ENCODE results near the gene SGF29.
"Not testable (repeated sequence)": the region's sequence is repeated elsewhere in the genome, so short reads cannot be mapped to it uniquely, and the experiment has no call there.

Gene SGF29

DNA sequence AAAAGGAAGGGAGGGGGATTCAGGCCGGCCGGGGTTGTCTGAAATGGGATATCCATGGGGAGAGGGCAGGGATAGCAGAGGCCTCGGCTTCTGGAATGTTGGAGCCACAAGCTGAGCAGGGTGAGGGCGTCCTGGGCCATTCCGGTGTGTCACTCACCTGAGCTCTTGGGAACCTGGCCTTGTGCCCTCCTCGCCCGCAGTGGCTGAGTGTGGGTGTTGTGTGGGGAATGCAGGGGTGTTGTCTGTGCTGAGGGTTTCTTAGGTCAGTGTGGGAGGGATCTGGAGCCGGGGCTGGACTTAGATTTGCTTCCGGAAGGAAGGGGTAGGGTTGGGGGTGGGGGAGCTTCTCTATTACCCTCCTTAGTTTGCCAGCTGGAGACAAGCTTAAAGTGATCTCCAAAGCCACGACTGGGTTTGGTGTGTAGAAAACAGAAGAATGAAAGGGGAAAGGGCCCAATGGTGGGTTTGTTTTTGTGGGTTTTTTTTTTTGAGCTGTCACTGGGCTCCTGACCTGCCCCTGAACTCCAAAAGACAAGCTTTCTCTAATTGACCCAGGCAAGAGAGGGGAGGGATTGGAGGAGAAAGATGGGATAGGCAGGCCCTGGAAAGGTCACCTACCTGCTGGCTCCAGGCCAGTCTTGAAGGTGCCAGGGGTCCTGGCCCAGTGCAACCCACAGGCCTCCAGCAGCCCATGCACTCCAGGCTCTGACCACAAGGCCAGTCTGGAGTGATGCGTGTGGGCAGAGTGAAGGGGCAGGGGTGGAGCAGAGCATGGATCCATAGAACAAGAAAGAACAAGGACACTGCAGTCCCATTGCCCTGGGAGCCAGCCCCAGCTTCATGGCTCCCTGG, 43.3 kb downstream of the SGF29 start, which contains the start of gene SULT1A2:
Gene SULT1A2, minus strand, starts transcription at position 211 of the 852 bp plus-strand sequence. CDS start 1,120 bp downstream, outside the sequence.
- DNase-seq = no peak

GRCh38 chr16:28597692-28598261, 44.1 kb downstream of the SGF29 start:
- DNase-seq = no peak

DNA sequence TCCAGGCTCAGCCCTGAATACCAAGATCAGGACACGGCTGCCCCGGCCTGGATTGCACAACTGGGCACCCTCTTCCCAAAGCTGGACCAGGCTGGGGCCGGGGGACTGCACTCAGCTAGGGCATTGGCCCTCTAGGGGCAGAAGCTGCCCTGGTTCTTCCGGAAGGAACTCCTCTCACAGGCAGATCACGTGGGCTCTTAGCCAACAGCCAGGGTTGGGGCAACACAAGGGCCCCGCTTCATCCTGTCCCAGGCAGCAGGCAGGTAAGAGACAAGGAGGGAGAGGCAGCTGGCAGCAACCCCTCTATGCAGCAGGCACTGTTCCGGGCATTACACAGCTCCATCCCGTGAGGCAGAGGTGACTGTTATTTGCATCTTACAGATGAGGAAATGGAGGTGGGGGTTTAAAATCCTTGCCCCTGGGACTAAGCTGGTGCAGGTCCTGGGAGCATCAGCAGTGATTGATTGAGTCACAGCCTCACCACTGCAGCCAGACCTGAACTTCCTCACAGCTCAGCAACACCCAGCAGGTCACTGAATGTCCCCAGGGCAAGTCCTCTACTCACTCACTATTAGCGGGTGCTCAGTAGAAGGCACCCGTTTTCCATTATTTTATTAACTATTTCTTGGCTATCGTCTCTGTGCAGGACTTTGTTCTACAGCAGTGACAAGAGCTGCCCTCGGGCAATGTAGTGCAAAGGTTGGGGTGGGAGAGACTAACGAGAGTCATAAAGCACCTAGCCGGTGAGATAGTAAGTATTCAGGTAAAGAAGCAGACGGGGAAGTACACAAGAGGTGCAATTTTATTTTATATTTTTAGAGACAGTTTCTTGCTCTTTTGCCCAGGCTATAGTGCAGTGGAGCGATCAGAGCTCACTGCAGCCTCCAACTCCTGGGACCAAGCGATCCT, 45.9 kb downstream of the SGF29 start:
- not testable (repeated sequence) for DNase-seq

- DNase-seq = not testable (repeated sequence)
These were observed 47.2 kb downstream of the SGF29 start for GRCh38 chr16:28600965-28601364.

DNA sequence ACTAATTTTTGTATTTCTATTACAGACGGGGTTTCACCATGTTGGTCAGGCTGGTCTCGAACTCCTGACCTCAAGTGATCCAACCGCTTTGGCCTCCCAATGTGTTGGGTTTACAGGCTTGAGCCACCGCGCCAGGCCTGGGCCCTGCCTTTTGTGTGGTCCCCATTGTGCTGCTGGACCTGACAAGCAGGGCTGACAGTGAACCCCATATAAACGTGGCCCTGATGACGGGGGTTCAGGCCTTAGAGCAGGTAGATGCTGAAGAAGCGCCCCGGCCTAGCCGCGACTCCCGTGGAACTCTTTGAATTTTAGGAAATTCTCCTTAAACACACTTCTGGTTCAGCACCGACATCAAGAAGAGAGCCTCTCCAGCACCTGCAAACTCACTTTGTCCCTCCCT, 47.9 kb downstream of the SGF29 start:
- DNase-seq = not testable (repeated sequence)

- DNase-seq = not testable (repeated sequence)
These were observed 48.3 kb downstream of the SGF29 start for GRCh38 chr16:28602062-28602461.

DNA sequence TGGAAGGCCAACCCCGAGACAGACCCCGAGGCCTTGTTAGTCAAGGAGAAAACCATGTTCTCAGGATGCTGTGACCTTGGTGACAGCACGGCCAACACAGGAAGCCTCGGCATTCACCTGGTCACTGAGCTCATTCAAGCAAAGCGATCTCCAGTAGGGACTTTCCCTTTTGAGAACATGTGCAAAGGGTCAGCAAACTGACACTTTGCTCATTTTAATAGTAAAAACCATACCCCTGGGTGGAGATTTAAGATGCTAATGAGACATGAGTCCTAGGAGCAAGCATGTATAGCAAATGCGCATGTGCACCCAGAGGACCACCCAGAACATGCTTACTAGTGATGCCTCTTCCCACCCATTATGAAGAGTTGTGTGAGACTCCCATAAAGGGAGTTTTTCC, 48.8 kb downstream of the SGF29 start:
- DNase-seq = no peak

DNA sequence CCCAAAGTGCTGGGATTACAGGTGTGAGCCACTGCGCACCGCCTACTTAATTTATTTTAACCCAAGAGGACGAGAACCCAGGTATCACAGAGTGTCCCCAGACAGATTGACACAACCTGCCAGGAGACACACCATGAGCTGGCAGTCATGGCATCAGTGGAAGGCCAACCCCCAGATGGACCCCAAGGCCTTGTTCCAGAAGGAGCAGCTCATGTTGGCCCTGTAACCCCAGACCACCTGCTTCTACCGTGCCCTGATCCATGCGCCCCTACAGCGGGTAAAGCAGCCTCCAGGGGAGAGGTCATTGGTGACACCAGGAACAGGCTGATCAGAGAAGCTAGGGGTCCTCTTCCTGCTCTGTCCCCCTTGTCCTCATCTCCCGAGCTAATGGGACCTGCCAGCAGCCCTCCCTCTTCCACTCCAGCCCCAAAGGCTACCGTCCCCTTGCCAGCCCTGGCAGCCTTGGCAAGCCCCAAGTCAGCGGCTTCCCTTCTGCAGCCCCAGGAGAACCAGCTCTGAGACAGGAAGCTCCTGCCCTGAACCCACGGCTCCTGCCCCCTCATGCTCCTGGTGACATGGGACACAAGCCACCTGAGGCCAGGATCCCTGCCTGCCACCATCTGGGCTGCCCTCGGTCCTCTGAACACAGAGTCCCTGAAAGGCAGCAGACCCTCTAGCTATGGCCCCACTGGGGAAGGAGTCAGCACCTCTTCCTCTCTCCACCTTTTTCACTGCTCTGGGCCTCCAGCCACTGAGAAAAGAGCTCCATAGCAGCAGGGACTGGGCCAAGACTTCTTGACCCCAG, 49.9 kb downstream of the SGF29 start:
- no peak for DNase-seq

DNA sequence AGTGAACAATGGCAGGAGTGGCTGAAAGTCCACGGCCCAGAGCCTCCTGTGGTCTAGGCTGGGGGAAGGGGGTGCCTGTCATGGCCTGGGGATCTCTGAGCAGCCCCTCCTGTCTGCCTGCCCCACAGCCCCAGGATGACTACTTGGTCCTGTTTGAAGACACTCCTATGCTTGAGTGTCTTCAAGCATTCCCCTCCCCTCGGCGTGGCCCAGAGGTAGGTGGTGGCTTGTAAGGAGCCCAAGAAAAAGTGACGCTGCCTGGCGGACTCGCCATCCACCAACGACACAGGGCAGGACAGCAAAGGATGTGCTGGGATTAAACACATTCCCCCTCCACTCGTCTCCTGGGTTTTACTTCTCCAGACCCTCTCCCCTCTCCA, 50.5 kb downstream of the SGF29 start:
- DNase-seq = no peak

GRCh38 chr16:28606291-28607115, 52.8 kb downstream of the SGF29 start:
- DNase-seq = no peak

DNA sequence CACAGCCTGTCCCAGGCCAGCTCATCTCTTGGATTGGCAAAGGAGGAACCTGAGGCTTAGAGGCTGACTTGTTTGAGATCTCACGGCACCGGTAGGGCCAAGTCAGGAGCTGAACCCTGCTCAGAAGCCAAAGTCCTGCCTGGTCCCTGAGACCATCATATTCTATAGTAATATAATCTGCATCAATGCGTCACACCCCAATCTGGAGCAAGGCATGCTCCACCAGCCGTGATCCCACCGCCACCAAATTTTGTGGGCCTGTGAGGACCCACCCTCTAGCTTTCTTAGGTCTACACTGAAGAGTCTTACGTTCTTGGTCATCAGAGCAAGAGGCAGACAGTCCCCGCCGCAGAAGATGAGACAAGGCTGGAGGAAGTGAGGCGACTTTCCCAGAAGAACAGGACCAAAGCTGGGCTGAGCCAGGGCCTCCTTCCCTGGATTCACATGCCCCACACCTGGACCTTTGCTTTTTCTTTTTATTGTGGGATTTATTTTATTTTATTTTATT, 53.5 kb downstream of the SGF29 start:
- DNase-seq = no peak

DNA sequence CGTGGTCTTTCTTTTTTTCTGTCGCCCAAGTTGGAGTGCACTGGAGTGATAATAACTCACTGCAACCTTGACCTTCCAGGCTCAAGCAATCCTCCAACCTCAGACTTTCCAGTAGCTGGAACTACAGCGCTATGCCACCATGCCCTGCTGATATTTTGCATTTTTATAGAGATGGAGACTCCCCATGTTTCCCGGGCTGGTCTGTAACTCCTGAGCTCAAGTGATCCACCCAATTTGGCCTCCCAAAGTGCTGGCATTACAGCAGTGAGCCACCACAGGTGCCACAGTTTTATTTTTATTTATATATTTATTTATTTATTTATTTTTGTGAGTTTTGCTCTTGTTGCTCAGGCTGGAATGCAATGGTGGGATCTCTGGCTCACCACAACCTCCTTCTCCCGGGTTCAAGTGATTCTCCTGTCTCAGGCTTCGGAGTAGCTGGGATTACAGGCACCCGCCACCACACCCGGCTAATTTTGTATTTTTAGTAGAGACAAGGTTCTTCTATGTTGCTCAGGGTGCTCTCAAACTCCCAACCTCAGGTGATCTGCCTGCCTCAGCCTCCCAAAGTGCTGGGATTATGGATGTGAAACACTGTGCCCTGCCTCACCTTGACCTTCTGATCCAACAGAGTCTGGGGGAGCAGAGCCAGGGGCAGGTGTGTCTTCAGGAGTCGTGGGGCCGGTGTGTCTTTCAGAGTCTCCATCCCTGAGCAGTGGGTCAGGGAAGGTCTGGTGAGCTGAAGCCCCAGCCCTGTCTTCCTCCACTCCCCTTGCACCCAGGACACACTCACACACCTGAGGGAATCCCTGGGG, 54.2 kb downstream of the SGF29 start:
- DNase-seq = not testable (repeated sequence)

GRCh38 chr16:28608496-28608808, 54.7 kb downstream of the SGF29 start:
- DNase-seq = not testable (repeated sequence)

DNA sequence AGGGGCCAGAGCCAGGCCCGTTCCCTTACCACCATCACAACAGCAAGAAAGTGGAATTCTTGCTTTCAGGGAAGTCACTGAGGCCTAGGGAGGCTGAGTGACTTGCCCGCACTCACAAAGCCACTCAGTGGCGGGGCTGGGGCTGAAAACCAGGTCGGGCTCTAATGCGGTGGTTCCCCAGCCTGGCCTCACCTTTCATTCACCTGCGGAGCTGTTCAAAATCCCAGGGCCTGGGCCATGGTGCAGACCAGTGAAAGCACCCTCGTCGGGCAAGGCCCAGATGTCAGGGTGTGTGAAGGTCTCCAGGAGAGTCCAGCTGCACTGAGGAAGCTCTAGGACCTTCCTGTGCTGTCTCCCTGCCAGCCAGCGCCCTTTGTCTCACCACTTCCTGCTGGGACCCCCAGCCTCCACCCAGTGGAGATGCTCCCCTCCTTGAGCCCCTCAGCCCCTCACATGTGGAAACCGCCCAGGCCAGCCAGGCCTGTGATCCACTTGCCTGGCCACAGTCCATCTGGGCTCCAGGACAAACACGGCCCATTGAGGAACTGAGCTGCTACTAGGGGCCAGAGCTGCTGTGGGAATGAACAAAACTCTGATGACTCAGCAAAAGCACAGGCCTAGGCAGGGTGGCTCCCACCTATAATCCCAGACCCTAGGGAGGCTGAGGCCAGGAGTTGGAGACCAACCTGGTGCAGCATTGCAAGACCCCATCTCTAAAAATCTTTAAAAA, 55.3 kb downstream of the SGF29 start:
- not testable (repeated sequence) for DNase-seq

- DNase-seq = no peak
These were observed 56.2 kb downstream of the SGF29 start, which contains the start of gene SULT1A1 for GRCh38 chr16:28609631-28610594. Gene SULT1A1, minus strand, starts transcription at chr16:28610044. Its CDS starts 1,189 bp downstream, at chr16:28608855.

DNA sequence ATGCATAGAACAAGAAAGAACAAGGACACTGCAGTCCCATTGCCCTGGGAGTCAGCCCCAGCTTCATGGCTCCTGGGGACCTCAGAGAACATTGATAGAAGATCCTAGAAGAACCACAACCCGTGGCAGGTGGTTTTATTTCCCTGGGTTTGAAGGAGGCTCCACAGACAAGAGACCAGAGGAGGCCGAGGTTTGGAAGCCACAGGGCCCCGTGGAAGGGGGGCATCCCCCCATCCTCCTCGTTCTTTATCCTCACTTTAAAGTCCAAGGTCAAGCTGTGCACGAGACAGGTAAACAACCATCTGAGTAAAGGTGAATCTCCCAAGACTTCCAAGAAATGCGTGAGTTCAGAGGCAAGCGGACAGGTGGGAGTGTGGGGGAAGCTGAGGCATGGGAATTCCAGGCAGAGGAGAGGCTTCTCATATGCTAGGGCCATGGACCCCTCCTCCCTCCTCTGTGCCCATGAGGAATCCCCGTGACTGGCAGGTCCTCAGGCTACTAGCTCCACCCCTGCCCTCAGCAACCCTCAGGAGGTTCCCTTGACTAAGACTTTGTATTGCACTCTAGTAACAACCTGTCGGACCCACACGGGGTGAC, 57.0 kb downstream of the SGF29 start:
- DNase-seq = no peak

DNA sequence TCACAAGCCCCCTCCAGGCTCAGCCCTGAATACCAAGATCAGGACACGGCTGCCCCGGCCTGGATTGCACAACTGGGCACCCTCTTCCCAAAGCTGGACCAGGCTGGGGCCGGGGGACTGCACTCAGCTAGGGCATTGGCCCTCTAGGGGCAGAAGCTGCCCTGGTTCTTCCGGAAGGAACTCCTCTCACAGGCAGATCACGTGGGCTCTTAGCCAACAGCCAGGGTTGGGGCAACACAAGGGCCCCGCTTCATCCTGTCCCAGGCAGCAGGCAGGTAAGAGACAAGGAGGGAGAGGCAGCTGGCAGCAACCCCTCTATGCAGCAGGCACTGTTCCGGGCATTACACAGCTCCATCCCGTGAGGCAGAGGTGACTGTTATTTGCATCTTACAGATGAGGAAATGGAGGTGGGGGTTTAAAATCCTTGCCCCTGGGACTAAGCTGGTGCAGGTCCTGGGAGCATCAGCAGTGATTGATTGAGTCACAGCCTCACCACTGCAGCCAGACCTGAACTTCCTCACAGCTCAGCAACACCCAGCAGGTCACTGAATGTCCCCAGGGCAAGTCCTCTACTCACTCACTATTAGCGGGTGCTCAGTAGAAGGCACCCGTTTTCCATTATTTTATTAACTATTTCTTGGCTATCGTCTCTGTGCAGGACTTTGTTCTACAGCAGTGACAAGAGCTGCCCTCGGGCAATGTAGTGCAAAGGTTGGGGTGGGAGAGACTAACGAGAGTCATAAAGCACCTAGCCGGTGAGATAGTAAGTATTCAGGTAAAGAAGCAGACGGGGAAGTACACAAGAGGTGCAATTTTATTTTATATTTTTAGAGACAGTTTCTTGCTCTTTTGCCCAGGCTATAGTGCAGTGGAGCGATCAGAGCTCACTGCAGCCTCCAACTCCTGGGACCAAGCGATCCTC, 58.9 kb downstream of the SGF29 start:
- not testable (repeated sequence) for DNase-seq

Data from activated CD4-positive, alpha-beta T cell treated with anti-CD3 and anti-CD28 coated beads for 1 hour (primary cell).